Measurements from ENCODE around the gene SPTAN1. TPM values are rescaled to one million over a fixed set of nuclear protein-coding genes. Genes with fewer than 3 reads are reported as not detected.
A peak's percentile ranks its signal among the peaks of the same experiment; 100 is the strongest.

Gene SPTAN1
- total RNA-seq, 3 donors from 2014 or later (not counting 1 experiment from before 2014, with no cell fraction given), result 301 to 420 (median 400) TPM

DNA sequence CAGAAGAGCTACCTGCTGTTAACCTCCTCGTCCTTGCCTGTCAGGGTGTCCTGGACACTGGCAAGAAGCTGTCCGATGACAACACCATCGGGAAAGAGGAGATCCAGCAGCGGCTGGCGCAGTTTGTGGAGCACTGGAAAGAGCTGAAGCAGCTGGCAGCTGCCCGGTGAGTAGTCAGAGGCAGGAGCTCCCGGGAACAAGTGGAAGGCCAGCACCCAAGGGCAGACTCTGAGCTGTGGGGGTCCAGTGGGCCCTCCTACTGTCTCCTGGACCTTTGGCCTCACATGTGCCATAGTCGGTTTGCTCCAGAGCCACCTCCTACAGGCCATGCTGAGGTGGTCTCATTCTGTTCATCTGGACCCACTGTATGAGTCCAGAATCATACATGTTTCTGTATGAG, 65.6 kb downstream of the SPTAN1 start:
- H3K36me3 ChIP-seq (ENCODE audit: control insufficient read depth, insufficient read depth, low read length), result peaks cover 88% of the 10 kb centered on the region
- no peaks in the 10 kb centered on the region for H3K9me3 ChIP-seq (ENCODE audit: control insufficient read depth, insufficient read depth, low read length)
- no peaks in the 10 kb centered on the region for H3K4me1 ChIP-seq (ENCODE audit: control insufficient read depth, insufficient read depth, low read length)
- H3K27me3 ChIP-seq (ENCODE audit: control insufficient read depth, insufficient read depth, low read length), result no peaks in the 10 kb centered on the region
- H3K9me3 Mint-ChIP-seq, result no peaks in the 10 kb centered on the region
- 98% methylated on average over 8 of the region's 8 CpGs for WGBS (ENCODE audit: insufficient coverage)
- H3K36me3 Mint-ChIP-seq, result peaks cover 7% of the 10 kb centered on the region
- TF ChIP-seq, protein P1, sequence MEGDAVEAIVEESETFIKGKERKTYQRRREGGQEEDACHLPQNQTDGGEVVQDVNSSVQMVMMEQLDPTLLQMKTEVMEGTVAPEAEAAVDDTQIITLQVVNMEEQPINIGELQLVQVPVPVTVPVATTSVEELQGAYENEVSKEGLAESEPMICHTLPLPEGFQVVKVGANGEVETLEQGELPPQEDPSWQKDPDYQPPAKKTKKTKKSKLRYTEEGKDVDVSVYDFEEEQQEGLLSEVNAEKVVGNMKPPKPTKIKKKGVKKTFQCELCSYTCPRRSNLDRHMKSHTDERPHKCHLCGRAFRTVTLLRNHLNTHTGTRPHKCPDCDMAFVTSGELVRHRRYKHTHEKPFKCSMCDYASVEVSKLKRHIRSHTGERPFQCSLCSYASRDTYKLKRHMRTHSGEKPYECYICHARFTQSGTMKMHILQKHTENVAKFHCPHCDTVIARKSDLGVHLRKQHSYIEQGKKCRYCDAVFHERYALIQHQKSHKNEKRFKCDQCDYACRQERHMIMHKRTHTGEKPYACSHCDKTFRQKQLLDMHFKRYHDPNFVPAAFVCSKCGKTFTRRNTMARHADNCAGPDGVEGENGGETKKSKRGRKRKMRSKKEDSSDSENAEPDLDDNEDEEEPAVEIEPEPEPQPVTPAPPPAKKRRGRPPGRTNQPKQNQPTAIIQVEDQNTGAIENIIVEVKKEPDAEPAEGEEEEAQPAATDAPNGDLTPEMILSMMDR (IDR thresholded peaks at IDR 0.05), result no peak
- H3K27me3 Mint-ChIP-seq (ENCODE audit: low read depth in 2 of 2), result no peaks in the 10 kb centered on the region
- H3K27ac Mint-ChIP-seq, result no peak overlapping the region
- no peaks in the 10 kb centered on the region for H3K4me1 Mint-ChIP-seq
- H3K4me3 ChIP-seq (ENCODE audit: low read length), result no peak overlapping the region
- H3K27ac ChIP-seq (ENCODE audit: low read length), result no peak overlapping the region
- intact Hi-C loops (cut with micrococcal nuclease), result no loop called here
- no peak for ATAC-seq
- no peak for DNase-seq
- H3K4me3 Mint-ChIP-seq, result no peak overlapping the region

DNA sequence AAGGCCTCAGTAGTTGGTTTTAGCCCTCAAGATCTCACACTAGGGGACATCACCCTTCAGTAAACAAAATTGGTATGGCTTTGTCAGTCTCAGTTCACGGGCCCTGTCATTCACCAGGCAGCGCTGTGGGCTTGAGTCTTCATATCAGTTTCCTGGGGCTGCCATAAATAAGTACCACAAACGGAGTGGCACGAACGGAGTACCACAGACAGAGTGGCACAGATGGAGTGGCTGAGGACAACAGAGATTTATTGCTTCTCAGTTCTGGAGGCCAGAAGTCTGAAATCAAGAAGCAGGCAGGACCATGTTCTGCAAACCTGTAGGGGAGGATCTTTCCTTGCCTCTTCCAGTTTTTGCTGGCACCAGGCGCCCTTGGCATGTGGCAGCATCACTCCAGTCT, 66.7 kb downstream of the SPTAN1 start:
- Histone ChIP-seq H3K27ac (ENCODE audit: low read length) (no peak overlapping the region), H3K4me1 (ENCODE audit: control insufficient read depth, insufficient read depth, low read length) (no peaks in the 10 kb centered on the region), H3K9me3 (ENCODE audit: control insufficient read depth, insufficient read depth, low read length) (no peaks in the 10 kb centered on the region), H3K36me3 (ENCODE audit: control insufficient read depth, insufficient read depth, low read length) (peaks cover 80% of the 10 kb centered on the region), H3K27me3 (ENCODE audit: control insufficient read depth, insufficient read depth, low read length) (no peaks in the 10 kb centered on the region), H3K4me3 (ENCODE audit: low read length) (no peak overlapping the region)
- Mint-ChIP-seq H3K27me3 (ENCODE audit: low read depth in 2 of 2) (no peaks in the 10 kb centered on the region), H3K4me3 (no peak overlapping the region), H3K27ac (no peak overlapping the region), H3K9me3 (no peaks in the 10 kb centered on the region), H3K36me3 (peaks cover 7% of the 10 kb centered on the region), H3K4me1 (no peaks in the 10 kb centered on the region)
- no peak for ATAC-seq
- WGBS (ENCODE audit: insufficient coverage), result 93% methylated on average over 6 of the region's 6 CpGs
- intact Hi-C loops (cut with micrococcal nuclease), result no loop called here
- TF ChIP-seq, protein P1 (IDR thresholded peaks at IDR 0.05), result no peak
- no peak for DNase-seq

GRCh38 chr9:128619779-128620178, 67.4 kb downstream of the SPTAN1 start:
- H3K4me3 ChIP-seq (ENCODE audit: low read length), result no peak overlapping the region
- ATAC-seq, result no peak
- intact Hi-C loops (cut with micrococcal nuclease), result no loop called here
- H3K27ac ChIP-seq (ENCODE audit: low read length), result no peak overlapping the region
- TF ChIP-seq, protein P1 (IDR thresholded peaks at IDR 0.05), result no peak
- H3K4me1 ChIP-seq (ENCODE audit: control insufficient read depth, insufficient read depth, low read length), result no peaks in the 10 kb centered on the region
- H3K9me3 ChIP-seq (ENCODE audit: control insufficient read depth, insufficient read depth, low read length), result no peaks in the 10 kb centered on the region
- no peaks in the 10 kb centered on the region for H3K9me3 Mint-ChIP-seq
- DNase-seq, result no peak
- H3K4me3 Mint-ChIP-seq, result no peak overlapping the region
- H3K27me3 ChIP-seq (ENCODE audit: control insufficient read depth, insufficient read depth, low read length), result no peaks in the 10 kb centered on the region
- no peak overlapping the region for H3K27ac Mint-ChIP-seq
- H3K36me3 ChIP-seq (ENCODE audit: control insufficient read depth, insufficient read depth, low read length), result peaks cover 80% of the 10 kb centered on the region
- peaks cover 7% of the 10 kb centered on the region for H3K36me3 Mint-ChIP-seq
- H3K4me1 Mint-ChIP-seq, result no peaks in the 10 kb centered on the region
- WGBS (ENCODE audit: insufficient coverage), result 98% methylated on average over 5 of the region's 5 CpGs
- no peaks in the 10 kb centered on the region for H3K27me3 Mint-ChIP-seq (ENCODE audit: low read depth in 2 of 2)

GRCh38 chr9:128621730-128622455, 69.5 kb downstream of the SPTAN1 start:
- H3K4me1 ChIP-seq (ENCODE audit: control insufficient read depth, insufficient read depth, low read length), result no peaks in the 10 kb centered on the region
- H3K9me3 ChIP-seq (ENCODE audit: control insufficient read depth, insufficient read depth, low read length), result no peaks in the 10 kb centered on the region
- H3K27ac ChIP-seq (ENCODE audit: low read length), result no peak overlapping the region
- Mint-ChIP-seq H3K36me3 (peaks cover 7% of the 10 kb centered on the region), H3K4me1 (no peaks in the 10 kb centered on the region), H3K9me3 (no peaks in the 10 kb centered on the region), H3K27me3 (ENCODE audit: low read depth in 2 of 2) (no peaks in the 10 kb centered on the region), H3K4me3 (no peak overlapping the region), H3K27ac (peak overlapping the region in 1 of 2 donors; percentile 0)
- DNase-seq (no peak), ATAC-seq (no peak)
- intact Hi-C loops (cut with micrococcal nuclease), result no loop called here
- 93% methylated on average over 10 of the region's 14 CpGs for WGBS (ENCODE audit: insufficient coverage)
- TF ChIP-seq, protein P1 (IDR thresholded peaks at IDR 0.05), result no peak
- H3K36me3 ChIP-seq (ENCODE audit: control insufficient read depth, insufficient read depth, low read length), result peaks cover 80% of the 10 kb centered on the region
- no peaks in the 10 kb centered on the region for H3K27me3 ChIP-seq (ENCODE audit: control insufficient read depth, insufficient read depth, low read length)
- H3K4me3 ChIP-seq (ENCODE audit: low read length), result no peak overlapping the region
